SK-N-SH treated with all-trans-retinoic acid at 6 μM for 48 hours (cell line): ENCODE measurements around the gene LSS.
A peak's percentile ranks its signal among the peaks of the same experiment; 100 is the strongest.
"Not testable (repeated sequence)": the region's sequence is repeated elsewhere in the genome, so short reads cannot be mapped to it uniquely, and the experiment has no call there.

ENCODE experiments used
- ATAC-seq: fragments of 200-7000 bp; cut with Tn5 transposase; 3 replicates; pipeline ENCODE4 v1.9.1; 2020; ENCODE audit warnings: mild to moderate bottlenecking, moderate library complexity
- BACH2 ChIP-seq: fragments of 250-450 bp; sonication (Bioruptor Pico); IDR thresholded peaks from 2 replicates; pipeline ENCODE4 v1.9.0; 2021; ENCODE audit warnings: mild to moderate bottlenecking, borderline replicate concordance
- CSDC2 ChIP-seq: fragments of 250-450 bp; sonication (Bioruptor Pico); IDR thresholded peaks from 2 replicates; pipeline ENCODE4 v1.5.0; 2020; ENCODE audit warnings: mild to moderate bottlenecking, moderate library complexity
- CSRNP3 ChIP-seq: fragments of 250-450 bp; sonication (Bioruptor Pico); IDR thresholded peaks from 2 replicates; pipeline ENCODE4 v1.5.1; 2021; ENCODE audit warnings: mild to moderate bottlenecking, moderate library complexity
- ESRRG ChIP-seq: fragments of 250-450 bp; sonication (Bioruptor Pico); IDR thresholded peaks from 2 replicates; pipeline ENCODE4 v1.6.1; 2021; ENCODE audit warnings: mild to moderate bottlenecking
- GLIS3 ChIP-seq: fragments of 250-450 bp; sonication (Bioruptor Pico); IDR thresholded peaks from 2 replicates; pipeline ENCODE4 v1.5.0; 2020; ENCODE audit warnings: mild to moderate bottlenecking, moderate library complexity
- ISL1 ChIP-seq: fragments of 250-450 bp; sonication (Bioruptor Pico); IDR thresholded peaks from 2 replicates; pipeline ENCODE4 v2.1.2; 2022; ENCODE audit warnings: mild to moderate bottlenecking, moderate library complexity
- OSR1 ChIP-seq: fragments of 250-450 bp; sonication (Bioruptor Pico); IDR thresholded peaks from 2 replicates; pipeline ENCODE4 v1.8.0; 2022; ENCODE audit warnings: moderate library complexity, mild to moderate bottlenecking, inconsistent platforms
- PATZ1 ChIP-seq: fragments of 250-450 bp; sonication (Bioruptor Pico); IDR thresholded peaks from 2 replicates; pipeline ENCODE4 v1.8.0; 2020; ENCODE audit warnings: mild to moderate bottlenecking, moderate library complexity, borderline replicate concordance
- POU6F1 ChIP-seq: fragments of 250-450 bp; sonication (Bioruptor Pico); IDR thresholded peaks from 2 replicates; pipeline ENCODE4 v1.8.0; 2021; ENCODE audit warnings: low read depth, mild to moderate bottlenecking, moderate library complexity, borderline replicate concordance
- PPARA ChIP-seq: fragments of 250-450 bp; sonication (Bioruptor Pico); IDR thresholded peaks from 2 replicates; pipeline ENCODE4 v1.5.0; 2020; ENCODE audit warnings: mild to moderate bottlenecking, borderline replicate concordance
- RARB ChIP-seq: fragments of 250-450 bp; sonication (Bioruptor Pico); IDR thresholded peaks from 2 replicates; pipeline ENCODE4 v1.8.0; 2021; ENCODE audit warnings: mild to moderate bottlenecking, moderate library complexity
- SNAI2 ChIP-seq: fragments of 250-450 bp; sonication (Bioruptor Pico); IDR thresholded peaks from 2 replicates; pipeline ENCODE4 v1.5.0; 2020; ENCODE audit warnings: mild to moderate bottlenecking, moderate library complexity
- TOX ChIP-seq: fragments of 250-450 bp; sonication (Bioruptor Pico); IDR thresholded peaks from 2 replicates; pipeline ENCODE4 v1.8.0; 2021; ENCODE audit warnings: mild to moderate bottlenecking, moderate library complexity, borderline replicate concordance
- TSHZ2 ChIP-seq: fragments of 250-450 bp; sonication (Bioruptor Pico); IDR thresholded peaks from 2 replicates; pipeline ENCODE4 v1.5.0; 2020; ENCODE audit warnings: mild to moderate bottlenecking, moderate library complexity
- ZC3H10 ChIP-seq: fragments of 250-450 bp; sonication (Bioruptor Pico); IDR thresholded peaks from 2 replicates; pipeline ENCODE4 v1.5.1; 2021; ENCODE audit warnings: mild to moderate bottlenecking, moderate library complexity
- ZFP3 ChIP-seq: fragments of 250-450 bp; sonication (Bioruptor Pico); IDR thresholded peaks from 2 replicates; pipeline ENCODE4 v1.5.0; 2020; ENCODE audit warnings: mild to moderate bottlenecking, moderate library complexity
- ZFP30 ChIP-seq: fragments of 450-650 bp; formaldehyde crosslinking; IDR thresholded peaks from 2 replicates; pipeline ENCODE4 v1.5.0; 2022; ENCODE audit warnings: mild to moderate bottlenecking, moderate library complexity
- ZNF565 ChIP-seq: fragments of 450-650 bp; formaldehyde crosslinking; conservative IDR thresholded peaks from 2 replicates; pipeline ENCODE4 v1.5.0; 2020; ENCODE audit warnings: low read depth, mild to moderate bottlenecking, moderate library complexity
- ZNF8 ChIP-seq: fragments of 450-650 bp; formaldehyde crosslinking; IDR thresholded peaks from 2 replicates; pipeline ENCODE4 v1.5.0; 2020; ENCODE audit warnings: mild to moderate bottlenecking, moderate library complexity

LSS gene

GRCh38 chr21:46202592-46203202 is 25.9 kb downstream of the LSS start:
- no peak for TF ChIP-seq TOX (CRISPR knock-in tag)
- TF ChIP-seq ZNF8 (CRISPR knock-in tag), result no peak
- TF ChIP-seq ISL1 (CRISPR knock-in tag), result no peak
- no peak for TF ChIP-seq PPARA
- TF ChIP-seq CSDC2 (CRISPR knock-in tag), result no peak
- no peak for TF ChIP-seq POU6F1 (CRISPR knock-in tag)
- no peak for TF ChIP-seq ESRRG (CRISPR knock-in tag)
- no peak for TF ChIP-seq SNAI2 (CRISPR knock-in tag)
- no peak for TF ChIP-seq ZFP3 (CRISPR knock-in tag)
- TF ChIP-seq ZC3H10 (CRISPR knock-in tag), result no peak
- no peak for ATAC-seq

- not testable (repeated sequence) for ATAC-seq
These were observed 27.4 kb downstream of the LSS start for GRCh38 chr21:46200877-46201803.

- no peak for ATAC-seq
These were observed 28.9 kb downstream of the LSS start for GRCh38 chr21:46199436-46200373.

GRCh38 chr21:46196733-46197132 is 31.8 kb downstream of the LSS start:
- no peak for ATAC-seq
- TF ChIP-seq POU6F1 (CRISPR knock-in tag) (no peak), ESRRG (CRISPR knock-in tag) (no peak), BACH2 (CRISPR knock-in tag) (no peak), ISL1 (CRISPR knock-in tag) (no peak), TSHZ2 (no peak), ZFP30 (CRISPR knock-in tag) (no peak), RARB (CRISPR knock-in tag) (no peak), OSR1 (CRISPR knock-in tag) (no peak), TOX (CRISPR knock-in tag) (no peak), ZC3H10 (CRISPR knock-in tag) (no peak), CSRNP3 (CRISPR knock-in tag) (no peak), ZNF565 (no peak), PPARA (no peak), GLIS3 (CRISPR knock-in tag) (no peak), ZFP3 (CRISPR knock-in tag) (no peak)

More at GRCh38 chr21:46199436-46200373, 28.9 kb downstream of the LSS start:
- TF ChIP-seq PATZ1 (CRISPR knock-in tag) (no peak), ZNF8 (CRISPR knock-in tag) (peak; percentile 91)
